HG02943 (cell line): ENCODE data around the gene DOK6.
"Not testable (repeated sequence)": the region's sequence is repeated elsewhere in the genome, so short reads cannot be mapped to it uniquely, and the experiment has no call there.

Experiments used
- ATAC-seq: cut with Tn5 transposase; IDR thresholded peaks from one replicate; pipeline ENCODE4 v1.9.1; 2021; ENCODE audit warnings: mild to moderate bottlenecking, low read depth, moderate library complexity; ENCODE audit not compliant: unreplicated experiment

Gene DOK6

DNA sequence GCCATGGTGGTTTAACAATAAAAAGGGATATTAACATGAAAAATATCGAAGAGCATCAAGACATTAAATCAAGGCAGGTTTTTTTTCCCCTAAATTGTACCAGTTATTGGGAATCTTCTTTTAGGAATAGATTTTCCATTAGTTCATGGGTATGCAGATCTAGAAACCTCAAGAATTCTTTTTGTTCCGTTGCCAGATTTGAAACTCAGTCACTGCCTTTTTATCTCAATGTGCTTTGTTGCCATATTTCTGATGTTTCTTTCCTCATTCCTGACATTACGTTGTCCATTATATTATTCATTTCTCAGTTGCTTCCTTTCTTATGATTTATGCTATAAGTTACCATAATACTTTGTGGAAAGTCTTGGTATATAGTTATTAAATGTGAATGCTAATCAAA, 384.8 kb downstream of the DOK6 start:
- no peak for ATAC-seq

DNA sequence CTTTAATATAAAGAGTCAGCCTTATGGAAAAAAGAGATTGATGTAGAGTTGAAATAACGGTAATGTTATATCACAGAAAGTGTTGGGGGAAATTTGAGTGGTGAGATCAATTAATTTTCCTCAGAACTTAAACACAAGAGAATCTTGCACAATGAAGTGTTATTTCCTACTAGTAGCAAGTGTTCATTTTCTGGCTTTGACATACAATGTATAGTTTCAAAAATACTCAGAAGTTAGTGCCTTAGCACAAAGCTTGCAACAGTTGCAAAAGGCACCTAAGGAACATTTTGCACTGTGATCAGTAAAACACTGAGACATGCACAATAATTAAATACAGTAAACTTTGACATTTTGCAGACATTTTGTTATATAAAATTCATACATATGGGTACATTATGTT, 385.7 kb downstream of the DOK6 start:
- ATAC-seq, result no peak

GRCh38 chr18:69787825-69788547, 387.3 kb downstream of the DOK6 start:
- no peak for ATAC-seq

DNA sequence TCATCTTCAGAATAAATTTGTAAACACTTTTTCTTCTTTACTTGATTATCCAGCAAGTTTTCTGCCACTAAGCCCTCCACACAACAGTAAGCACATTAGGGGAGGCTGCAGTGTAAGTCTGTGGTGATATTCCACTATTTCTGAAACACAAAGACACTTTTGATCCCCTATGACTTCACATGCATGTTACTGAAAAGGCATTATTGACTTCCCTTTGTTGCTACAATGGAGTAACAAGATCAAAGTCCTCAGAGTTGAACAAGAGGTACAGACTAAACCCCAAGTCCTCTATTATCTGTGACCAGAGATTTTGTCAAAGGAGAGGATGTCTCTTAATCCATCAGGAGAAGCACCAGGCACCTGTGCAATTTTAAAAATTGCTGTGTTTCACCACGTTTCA, 389.1 kb downstream of the DOK6 start:
- no peak for ATAC-seq

- ATAC-seq, result no peak
These were observed 390.0 kb downstream of the DOK6 start for GRCh38 chr18:69790649-69791048.

- no peak for ATAC-seq
These were observed 395.1 kb downstream of the DOK6 start for GRCh38 chr18:69795791-69796190.

DNA sequence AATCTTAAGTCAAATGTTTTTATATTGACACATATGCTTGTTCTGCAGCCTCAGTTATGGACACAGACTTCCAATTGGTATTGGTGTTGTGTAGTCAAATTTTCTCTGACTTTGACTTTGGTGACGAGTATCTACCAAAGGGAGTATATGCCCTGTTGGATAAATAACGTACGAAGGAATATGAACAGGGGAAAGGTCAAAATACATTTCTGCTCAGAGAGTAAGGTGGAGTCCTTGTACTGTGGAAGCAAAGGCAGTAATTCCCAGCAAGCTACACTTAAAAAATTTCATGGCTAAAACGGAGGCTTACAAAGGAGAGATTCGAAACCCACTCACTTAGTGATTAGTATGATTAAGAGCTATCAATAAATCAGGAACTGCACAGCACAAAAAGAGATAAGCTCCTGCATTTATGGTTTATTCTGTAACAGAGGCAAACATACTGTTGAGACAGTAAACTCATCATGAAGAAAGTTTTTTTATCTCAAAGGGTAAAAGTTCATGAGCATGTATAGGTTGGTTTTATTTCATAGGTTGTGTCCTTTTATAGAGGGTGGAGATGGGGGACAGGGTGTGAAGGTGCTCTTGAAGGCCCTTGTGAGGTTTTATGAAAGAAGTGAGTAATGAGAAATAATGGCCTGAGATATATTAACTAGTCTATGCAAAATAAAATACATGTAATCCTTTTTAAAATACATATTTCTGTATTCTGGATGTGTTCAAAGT, 404.3 kb downstream of the DOK6 start:
- ATAC-seq, result no peak

GRCh38 chr18:69808399-69808798, 407.7 kb downstream of the DOK6 start:
- ATAC-seq, result no peak

- no peak for ATAC-seq
These were observed 412.9 kb downstream of the DOK6 start for GRCh38 chr18:69813559-69813958.

DNA sequence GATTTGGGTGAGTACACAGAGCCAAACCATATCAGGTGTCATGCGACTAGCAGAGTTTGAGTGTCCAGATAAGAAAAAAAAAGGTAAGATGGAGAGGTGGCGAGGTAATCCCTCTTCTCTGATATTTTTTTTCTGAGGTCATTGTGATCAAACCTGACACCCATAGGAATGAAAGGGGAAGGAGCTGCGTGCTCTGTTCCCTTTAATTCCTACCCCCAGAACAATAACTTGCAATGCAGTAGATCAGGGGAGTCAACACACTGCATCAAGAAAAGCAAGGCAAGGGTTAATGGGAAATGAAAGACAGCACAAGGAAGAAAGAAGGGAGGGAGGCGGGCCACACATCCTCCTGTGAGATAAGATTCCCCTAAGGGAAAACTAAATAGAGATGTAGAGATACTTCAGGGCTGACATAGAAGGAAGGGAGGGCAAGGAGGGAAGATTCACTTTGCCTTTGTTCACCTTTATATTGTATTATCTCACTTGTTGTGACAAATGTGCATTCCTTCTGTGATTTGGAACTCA, 414.2 kb downstream of the DOK6 start:
- no peak for ATAC-seq

- no peak for ATAC-seq
These were observed 416.8 kb downstream of the DOK6 start for GRCh38 chr18:69817335-69817940.

DNA sequence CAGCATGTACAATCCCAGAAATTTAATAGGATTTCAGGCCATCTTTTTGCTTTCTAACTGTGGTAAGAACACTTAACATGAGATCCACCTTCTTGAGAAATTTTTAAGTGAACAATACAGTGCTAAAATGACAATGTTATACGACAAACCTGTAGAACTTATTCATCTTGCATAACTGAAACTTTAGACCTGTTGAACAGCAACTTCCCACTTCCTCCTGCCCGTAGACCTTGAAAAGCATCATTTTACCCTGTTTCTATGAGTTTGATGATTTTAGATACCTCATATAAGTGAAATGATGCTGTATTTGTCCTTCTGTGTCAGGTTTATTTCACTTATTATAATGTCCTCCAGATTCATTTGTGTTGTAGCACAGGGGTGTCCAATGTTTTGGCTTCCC, 418.8 kb downstream of the DOK6 start:
- ATAC-seq, result no peak

DNA sequence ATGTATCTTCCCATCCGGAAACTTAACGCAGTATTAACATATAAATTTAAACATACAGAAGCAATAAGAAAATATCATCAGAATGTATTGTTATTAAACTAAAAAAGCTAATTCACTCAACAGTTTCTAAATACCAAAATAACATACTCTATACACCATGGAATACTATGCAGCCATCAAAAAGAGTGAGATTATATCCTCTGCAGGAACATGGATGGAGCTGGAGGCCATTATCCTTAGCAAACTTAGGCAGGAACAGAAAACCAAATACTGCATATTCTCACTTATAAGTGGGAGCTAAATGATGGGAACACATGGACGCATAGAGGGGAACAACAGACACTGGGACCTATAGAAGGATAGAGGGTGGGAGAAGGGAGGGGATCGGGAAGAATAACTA, 419.9 kb downstream of the DOK6 start:
- no peak for ATAC-seq

DNA sequence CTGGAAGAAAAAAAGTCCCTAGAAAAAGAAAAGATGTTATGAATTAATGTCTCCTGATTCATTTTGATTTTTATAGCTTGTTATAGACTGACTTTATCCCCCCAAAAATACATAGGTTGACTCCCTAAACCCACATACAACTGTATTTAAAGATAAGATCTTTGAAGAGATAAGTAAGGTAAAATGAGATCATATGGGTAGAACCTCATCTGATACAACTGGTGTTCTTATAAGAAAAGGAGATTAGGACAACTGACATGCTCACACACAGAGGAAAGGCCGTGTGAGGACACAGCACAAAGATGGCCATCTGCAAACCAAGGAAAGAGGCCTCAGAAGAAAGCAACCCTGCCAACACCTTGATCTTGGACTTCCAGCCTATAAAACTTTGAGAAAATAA, 429.5 kb downstream of the DOK6 start:
- no peak for ATAC-seq

- not testable (repeated sequence) for ATAC-seq
These were observed 434.3 kb downstream of the DOK6 start for GRCh38 chr18:69834980-69835379.

GRCh38 chr18:69838003-69838402, 437.3 kb downstream of the DOK6 start:
- no peak for ATAC-seq

GRCh38 chr18:69838620-69839411, 438.1 kb downstream of the DOK6 start:
- ATAC-seq, result no peak

- no peak for ATAC-seq
These were observed 438.8 kb downstream of the DOK6 start for GRCh38 chr18:69839497-69839896.

DNA sequence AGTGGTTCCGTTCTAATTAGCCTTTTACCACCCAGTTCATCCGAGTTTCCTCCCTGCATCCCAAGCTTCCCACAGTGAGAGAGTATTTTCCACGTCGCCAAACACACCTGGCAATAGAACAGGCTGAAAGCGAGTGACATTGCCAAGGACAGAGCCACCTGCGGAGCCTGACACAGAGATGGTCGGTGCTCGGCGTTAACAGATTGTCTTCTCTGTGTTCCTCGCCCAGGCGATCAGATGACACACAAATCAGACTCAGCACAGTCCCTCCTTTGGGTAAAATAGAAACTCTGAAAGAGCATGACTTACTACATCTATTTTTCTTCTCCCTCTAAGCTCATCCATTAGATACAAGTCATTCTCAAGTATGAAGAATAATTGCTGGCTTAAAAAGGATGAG, 439.3 kb downstream of the DOK6 start:
- no peak for ATAC-seq

DNA sequence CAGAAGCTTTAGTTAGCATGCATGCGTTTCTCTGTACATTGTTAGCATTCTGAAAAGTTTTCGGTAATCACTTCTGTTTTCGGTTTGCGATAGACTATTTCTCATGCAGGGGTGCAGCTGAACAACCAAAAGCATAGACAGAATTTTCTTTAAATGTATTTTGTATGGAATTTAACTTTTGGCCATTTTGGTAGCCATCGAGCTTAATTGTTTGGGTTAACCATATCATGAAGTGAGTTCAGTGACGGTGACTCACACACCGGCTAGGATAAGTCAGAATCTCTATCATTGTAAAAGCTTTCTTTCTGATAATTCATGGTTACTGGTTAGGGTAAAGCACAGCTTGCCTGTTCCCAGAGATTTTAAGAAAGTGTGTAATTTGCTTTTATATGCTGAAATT, 439.8 kb downstream of the DOK6 start:
- no peak for ATAC-seq

DNA sequence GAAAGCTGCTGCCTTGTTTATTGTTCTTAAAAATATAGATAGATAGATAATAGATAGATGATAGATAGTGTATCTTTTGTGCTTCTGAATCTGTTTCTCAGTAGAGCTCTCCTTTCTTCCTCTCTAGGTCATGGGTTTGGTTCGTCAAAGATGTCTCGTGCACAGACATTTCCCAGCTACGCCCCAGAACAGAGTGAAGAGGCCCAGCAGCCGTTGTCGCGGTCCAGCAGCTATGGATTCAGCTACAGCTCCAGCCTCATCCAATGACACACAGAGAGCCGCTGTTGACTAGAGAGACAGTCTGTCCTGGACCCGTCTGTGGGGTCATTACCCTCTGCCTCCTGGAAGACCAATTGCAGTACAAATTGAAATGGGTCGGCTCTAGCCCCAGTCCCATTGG, 440.4 kb downstream of the DOK6 start:
- ATAC-seq, result no peak
